Stimulated activated CD4-positive, alpha-beta T cell treated with anti-CD3 and anti-CD28 coated beads, Interleukin-4, amount 100 ng/mL, for 48 hours (primary cell): ENCODE data around the gene FAM234B.

Experiments
- DNase-seq, 2 donors: peaks; one replicate each; pipeline ENCODE4 v3.0.0-alpha.2; 2020; ENCODE audit warnings: low read depth in 2 of 2

FAM234B gene

GRCh38 chr12:13117029-13117428 is 72.8 kb downstream of the FAM234B start:
- no peak for DNase-seq

DNA sequence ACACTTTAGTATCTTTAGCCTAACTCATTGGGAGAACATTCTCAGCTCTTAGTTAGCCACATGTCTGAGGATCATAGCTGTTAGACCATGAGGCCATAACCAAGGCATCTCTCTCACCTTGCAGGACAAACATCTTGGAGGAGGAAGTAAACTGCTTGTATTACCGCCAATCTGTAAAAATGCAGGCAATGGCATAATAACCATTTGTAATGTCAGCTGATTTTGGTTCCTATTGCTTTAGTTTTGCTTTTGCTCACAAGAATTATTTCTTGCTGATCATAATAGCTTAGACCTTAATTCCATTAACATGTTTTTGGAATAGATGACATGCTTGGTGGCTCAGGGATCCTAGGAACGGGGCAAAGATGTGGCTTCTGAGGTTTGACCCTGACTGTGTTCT is 75.6 kb downstream of the FAM234B start:
- no peak for DNase-seq

DNA sequence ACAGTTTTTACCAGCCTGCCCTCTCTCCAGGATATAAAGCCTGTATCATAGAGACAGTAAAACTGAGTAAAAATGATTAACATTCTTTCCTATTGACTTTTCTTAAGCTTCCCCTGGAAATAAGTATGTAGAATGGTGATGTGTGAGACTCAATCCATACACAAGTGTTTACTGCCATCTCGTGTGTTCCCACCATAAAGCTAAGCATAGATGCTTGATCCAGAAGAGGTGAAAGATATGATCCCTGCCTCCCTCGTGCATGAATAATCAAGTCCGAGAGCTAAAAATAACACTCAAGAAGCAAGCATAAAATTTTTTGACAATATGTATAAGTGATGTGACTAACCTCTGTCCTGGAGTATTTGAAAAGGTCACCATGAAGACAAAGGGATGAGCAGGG is 76.2 kb downstream of the FAM234B start:
- no peak for DNase-seq

DNA sequence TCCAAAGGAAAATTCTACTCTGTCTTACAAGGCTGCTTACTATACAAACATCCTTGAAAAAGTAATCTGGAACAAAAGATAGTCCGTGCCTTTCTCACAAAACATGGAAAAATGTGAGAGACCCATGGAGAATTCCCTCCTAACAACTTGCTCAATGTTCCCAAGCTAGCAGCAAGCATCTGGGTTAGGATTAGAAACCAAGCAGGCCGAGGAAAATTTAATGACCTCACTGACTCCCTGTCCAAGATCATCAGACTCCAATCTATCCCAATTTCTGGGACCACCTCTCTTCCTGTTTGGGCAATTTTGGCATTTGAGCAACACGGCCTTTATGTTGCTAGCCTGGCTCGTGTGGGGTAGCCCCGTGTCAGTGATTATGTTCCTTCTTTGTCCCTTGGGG is 77.4 kb downstream of the FAM234B start:
- DNase-seq = no peak

- no peak for DNase-seq
Observed at GRCh38 chr12:13124656-13125505, 80.7 kb downstream of the FAM234B start.

- no peak for DNase-seq
Observed at GRCh38 chr12:13125996-13126395, 81.8 kb downstream of the FAM234B start.

- no peak for DNase-seq
Observed at GRCh38 chr12:13126494-13126893, 82.3 kb downstream of the FAM234B start.

GRCh38 chr12:13127444-13127843 is 83.3 kb downstream of the FAM234B start:
- DNase-seq = no peak

DNA sequence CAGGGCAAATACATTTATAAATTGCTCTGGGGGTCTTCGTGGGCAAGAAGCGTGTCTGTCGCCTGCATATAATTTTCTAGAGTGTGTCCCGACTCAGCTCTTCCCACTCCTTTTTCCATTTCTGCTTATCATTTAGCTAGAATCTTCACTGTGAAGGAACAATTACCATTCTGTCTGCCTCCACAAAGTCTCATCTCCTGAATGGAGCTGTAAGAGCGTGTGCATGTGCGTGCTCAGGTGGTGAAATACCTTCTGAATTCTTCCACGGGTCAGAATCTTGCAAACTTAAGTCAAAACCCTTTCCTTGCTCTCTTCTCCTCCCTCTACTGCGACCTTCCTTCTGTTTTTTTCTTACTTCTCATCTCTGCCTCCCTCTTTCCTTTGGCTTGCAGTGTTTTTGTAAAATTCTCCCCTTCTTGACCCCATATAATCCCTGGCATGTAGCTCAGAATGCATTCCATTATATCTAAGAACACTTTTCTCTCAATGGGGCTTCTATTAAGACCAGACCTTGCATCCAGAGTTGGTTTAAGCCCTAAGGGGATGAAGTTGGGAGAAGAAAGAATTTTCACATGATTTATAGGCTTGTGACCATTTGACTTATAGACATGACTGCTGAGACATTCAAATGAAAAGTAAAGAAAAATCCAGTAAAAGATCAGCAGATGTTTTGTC is 84.2 kb downstream of the FAM234B start:
- no peak for DNase-seq

- DNase-seq = no peak
Observed at GRCh38 chr12:13130981-13131380, 86.8 kb downstream of the FAM234B start.
